SKM-1 (cell line): ENCODE results near the gene RASGRP3.
"Not testable (repeated sequence)": the region's sequence is repeated elsewhere in the genome, so short reads cannot be mapped to it uniquely, and the experiment has no call there.

ENCODE experiments used
- DNase-seq: peaks from one replicate; lab custom pipeline; 2025; ENCODE audit not compliant: unreplicated experiment; lab: John Stamatoyannopoulos, UW

The RASGRP3 gene

DNA sequence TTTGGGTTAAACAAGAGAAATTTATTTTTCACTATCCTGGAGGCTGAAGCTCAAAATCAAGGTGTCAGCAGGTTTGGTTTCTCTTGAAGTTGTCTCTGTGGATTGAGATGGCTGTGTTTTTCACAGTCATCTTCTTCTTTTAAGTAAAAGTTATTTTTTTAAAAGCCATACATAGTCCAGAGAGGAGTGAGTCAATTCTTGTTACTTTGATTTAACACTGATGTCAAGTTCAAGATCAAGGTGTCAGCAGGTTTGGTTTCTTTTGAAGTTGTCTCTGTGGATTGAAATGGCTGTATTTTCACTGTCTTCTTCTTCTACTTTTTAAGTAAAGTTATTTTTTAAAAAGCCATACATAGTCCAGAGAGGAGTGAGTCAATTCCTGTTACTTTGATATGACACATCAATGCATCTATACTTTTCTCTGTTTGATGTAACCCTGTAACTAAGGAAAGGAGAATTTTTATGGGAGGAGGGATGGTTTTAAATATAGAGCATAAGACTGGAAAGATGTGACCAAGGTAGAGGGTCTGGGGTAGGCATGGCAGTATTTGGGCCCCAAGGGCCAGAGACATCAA is 22.5 kb upstream of the RASGRP3 start:
- no peak for DNase-seq

- DNase-seq = no peak
Measured at GRCh38 chr2:33457556-33458247, 18.7 kb upstream of the RASGRP3 start.

- DNase-seq = no peak
Measured at GRCh38 chr2:33458248-33458819, 18.1 kb upstream of the RASGRP3 start.

DNA sequence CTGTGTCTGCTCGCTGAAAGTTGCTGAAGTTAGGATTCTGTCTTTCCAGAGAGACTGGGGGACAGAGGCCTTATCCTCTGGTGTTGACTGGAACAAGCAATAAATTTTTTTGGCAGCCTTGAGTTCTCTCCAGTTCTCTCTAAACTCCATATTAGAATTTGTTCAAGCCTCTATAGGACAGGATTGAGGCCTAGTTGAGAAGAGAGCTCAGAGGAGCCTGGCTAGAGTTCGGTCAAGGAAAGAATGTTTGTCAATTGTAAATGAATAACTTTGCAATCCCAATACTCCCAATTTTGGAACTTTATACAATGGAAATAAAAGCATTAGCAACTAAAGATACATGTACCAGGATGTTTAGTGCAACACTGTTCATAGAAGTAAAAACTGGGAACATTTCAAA is 16.7 kb upstream of the RASGRP3 start:
- DNase-seq = no peak

- not testable (repeated sequence) for DNase-seq
Measured at GRCh38 chr2:33462512-33462911, 13.9 kb upstream of the RASGRP3 start.

- DNase-seq = no peak
Measured at GRCh38 chr2:33467413-33467812, 9.0 kb upstream of the RASGRP3 start.

- no peak for DNase-seq
Measured at GRCh38 chr2:33469238-33469637, 7.2 kb upstream of the RASGRP3 start.

DNA sequence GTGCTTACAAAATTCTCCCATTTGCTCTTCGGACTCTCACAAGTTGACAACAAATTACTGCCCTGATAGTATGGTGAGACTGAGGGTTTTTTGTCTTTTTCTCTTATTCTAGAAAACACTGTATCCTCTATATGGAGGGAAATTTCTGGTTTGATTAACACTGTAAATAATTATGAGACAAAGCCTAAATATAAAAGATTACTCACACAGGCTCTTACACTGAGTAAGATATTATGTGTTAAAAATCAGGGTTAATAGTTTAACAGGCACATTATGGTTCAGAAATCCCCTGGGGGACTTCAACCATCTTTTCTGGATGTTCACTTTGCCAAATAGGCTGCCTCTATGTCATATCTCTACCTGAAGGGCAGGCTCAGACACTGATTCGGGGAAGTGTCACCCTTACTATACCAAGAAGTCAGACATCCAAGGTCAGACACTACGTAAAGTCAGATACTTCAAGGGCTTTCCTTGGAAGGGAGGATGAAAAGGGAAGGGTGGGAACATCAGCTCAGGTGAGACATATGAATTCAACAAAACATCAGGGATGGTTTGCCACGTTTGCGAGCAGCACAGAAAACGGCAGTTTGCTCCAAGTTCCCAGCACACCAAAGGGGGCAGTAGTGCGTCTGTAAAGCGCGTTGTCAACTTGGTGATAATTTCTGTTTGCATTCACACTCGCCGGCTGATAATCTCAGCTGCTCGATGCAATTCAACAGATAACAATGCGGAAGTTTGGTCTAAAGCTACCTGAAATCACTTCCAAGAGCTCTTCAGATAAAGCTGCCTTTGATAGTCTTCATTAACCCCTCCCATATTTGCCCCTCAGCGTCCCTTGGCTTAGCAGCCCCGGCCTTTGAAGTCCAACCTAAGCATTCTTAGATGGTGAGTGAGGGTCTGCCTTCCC is 972 bp upstream of the RASGRP3 start:
- peak; percentile 72 for DNase-seq

GRCh38 chr2:33476793-33477190 is 343 bp downstream of the RASGRP3 start:
- no peak for DNase-seq

DNA sequence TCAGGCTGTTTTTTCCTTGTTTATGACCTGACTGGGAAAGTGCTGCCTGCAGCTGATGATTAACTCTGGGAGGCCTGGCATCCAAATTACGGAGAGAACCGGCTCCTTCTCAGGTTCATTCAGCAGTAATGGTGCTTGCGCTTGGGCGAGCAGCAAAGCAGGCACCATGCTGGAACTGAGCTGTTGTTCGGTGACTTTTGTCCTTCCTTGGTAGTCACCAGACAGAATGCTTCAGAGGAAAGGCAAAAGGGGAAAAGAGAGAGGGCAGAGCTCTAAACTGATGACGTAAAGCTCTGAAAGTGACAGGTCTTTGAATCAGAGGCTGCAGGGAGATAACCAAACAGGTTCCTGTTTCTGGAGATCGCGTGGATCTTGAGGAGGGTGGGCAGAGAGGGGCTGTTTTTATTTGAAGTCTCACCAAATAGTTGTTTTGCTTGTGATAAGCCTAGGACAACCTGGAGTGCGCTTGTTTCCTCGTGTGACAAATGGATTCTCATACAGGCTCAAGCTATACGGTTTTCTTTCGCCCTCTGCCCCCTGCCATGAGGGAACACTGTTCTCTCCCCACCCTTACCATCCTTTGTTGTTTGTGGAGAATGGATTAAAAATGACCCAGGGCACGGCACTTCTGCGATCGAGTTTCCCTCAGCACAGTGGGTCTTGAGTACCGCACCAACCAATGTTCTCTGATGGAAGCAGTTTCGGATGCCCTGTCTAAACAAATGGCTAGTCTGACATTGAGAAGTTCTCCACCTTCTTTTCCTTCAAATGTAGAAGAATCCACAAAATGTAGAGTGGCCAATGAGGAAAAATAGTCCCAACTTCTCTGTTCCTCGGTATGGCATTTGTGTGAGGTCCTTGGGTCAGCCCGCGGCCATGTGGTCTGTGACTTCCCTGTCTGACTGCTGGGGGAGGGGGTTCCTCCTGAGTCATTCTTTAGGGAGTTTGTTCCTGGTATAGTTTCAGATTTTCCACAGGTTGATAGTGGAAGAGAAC is 1.3 kb downstream of the RASGRP3 start:
- no peak for DNase-seq

GRCh38 chr2:33478968-33479731 is 2.7 kb downstream of the RASGRP3 start:
- DNase-seq = no peak

DNA sequence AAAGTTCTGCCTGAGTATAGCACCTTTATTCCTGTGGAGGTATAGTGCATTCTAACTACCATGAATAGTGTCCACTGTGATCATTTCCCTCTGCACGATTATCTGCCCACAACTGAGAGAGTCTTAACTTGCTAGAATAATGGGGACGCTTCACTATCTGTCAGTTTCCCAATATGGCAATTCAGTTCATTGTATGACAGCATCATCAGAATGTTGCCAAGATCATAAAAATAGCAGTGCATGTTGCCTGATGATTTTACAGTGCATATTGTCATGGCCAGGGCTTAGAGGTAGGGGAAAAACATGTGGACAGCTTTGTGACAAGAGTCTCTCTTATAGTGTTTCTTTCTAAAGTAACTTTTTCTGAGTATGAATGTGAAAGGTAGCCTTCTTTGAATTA is 6.1 kb downstream of the RASGRP3 start:
- DNase-seq = no peak

GRCh38 chr2:33484042-33484621 is 7.7 kb downstream of the RASGRP3 start:
- no peak for DNase-seq

- no peak for DNase-seq
Measured at GRCh38 chr2:33485051-33485450, 8.6 kb downstream of the RASGRP3 start.

DNA sequence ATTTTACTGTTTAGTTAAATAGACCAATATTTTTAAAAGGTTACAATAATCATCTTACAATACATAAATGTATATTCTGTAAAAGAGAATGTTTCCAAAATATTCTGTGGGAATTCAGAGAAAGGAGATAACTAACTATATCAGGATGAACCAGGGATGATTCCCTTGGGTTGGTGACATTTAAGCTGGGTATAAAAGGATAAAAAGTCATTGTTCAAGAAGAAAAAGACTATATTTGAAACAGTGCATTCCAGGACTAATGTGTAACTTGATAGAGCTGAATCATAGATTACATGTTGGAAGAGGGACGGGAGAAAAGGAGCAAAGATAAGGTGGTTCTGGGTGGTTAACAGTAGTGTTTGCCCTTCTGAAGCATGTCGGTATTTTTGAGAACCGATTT is 10.1 kb downstream of the RASGRP3 start:
- no peak for DNase-seq

GRCh38 chr2:33488178-33488690 is 11.8 kb downstream of the RASGRP3 start:
- DNase-seq = no peak

DNA sequence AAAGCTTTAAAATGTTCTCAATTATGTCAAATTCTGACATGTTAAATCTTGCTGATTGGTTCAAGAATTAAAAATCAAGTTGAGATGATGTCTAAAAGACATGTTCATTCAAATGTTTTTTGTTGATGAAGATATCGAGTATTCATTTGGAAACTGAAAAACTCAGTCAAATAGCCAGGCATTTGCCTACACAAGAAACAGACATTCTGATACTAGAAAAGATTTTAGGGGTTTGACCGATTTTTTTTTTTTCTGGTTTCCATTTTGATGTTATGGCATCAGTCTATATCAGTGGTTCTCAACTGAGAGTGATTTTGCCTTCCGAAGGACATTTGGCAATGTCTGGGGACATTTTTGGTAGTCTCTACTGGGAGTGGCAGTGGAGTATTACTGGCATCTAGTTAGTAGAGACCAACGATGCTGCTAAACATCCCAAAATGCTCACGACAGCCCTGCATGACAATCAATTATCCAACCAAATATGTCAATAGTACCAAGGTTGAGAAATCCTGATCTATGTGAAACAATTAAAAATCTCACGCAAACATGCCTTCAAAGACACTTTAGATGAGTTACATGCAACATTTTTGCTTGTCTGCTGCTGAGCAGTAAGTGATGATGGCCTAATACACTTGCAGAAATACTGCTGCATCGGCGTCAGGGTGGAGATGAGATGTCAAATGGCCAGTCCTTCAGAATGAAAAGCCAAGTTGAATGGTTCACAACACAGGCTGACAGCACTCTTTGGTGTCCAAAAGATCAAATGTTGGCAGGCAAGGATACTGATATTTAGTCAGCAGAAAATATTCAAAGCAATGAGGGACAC is 12.5 kb downstream of the RASGRP3 start:
- no peak for DNase-seq

DNA sequence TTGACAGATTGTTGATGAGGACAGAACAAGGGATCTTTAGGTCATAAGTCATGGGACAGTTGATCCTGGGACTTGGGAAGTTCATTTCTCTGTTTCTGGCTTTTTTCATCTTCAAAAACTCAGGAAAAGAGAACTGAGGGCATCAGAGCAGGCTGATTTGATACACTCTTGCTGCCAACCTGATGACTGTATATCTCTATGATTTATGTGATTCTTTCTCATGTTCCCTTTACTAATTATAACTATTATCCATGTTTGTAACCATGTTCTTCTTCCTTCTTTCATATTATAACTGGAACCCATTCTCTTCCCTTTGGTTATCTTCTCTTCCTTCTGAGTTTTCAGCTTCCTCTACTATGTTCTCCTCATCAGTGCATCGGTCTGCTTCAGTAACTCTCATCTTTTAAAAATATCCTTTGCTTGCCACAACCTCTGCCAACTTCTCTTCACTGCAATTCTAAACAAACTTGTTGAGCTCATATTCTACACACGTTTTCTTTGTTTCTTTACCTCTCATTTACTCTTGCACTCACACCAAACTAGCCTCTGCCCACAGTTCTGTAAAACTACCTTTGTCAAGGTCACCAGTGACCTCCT is 13.5 kb downstream of the RASGRP3 start:
- DNase-seq = no peak
